Lung microvascular endothelial cell (primary cell): ENCODE data around the gene CRACDL. TPM values are rescaled to one million over a fixed set of nuclear protein-coding genes. Genes with fewer than 3 reads are reported as not detected.

Experiments used
- DNase-seq, 2 donors: peaks; one replicate each; pipeline versions ENCODE4 v3.0.0 to v3.0.0-alpha.2; 2010; ENCODE audit warnings: low read depth in 2 of 2
- total RNA-seq: library from RNA; depleted of rRNA; stranded (reverse); fragments of >200 nt; gene quantifications from 2 replicates; pipeline ENCODE4 v1.2.1, GENCODE V29; 2014

CRACDL gene
- total RNA-seq, 1 donor from 2014 or later: 0.60 TPM

DNA sequence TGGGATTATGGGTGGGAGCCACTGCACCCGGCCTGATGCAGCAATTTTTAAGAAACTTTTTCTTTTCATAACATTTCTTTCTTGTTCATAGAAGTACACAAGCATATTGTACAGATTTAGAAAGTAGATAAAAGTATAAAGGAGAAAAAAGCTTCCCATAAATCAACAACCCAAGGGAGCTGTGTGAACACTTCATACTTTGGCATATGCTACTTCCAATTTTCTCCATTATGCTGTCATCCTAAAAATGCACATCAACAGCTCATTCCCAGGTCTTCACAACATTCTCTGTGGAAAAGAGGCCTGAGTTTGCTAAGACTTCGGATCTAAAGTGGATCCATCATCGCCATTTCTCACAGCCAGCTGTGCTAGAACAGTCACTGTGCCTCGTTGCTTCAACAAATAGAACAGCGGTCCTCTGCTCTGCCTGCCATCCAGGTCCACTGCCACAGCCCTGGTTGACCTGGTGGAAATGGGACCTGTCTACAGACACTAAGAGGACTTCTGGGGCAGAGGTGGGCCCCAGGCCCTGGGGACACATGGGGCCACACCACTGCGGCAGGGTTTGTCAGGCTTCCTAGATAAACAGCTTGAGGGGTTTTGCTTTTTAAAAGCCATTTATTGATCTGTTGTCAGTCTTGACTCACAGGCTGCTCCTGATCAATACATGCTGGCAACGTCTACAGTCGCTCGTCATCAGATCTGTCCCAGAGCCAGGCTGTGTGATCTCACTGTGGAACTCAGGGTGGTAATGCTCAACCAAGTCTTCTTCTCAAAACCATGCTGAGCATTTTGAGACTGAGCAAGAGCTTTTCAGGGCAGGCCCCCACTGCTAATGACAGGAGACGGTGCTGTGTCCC, 132.4 kb downstream of the CRACDL start:
- DNase-seq: no peak

GRCh38 chr2:98802344-98802743, 133.7 kb downstream of the CRACDL start:
- no peak for DNase-seq

DNA sequence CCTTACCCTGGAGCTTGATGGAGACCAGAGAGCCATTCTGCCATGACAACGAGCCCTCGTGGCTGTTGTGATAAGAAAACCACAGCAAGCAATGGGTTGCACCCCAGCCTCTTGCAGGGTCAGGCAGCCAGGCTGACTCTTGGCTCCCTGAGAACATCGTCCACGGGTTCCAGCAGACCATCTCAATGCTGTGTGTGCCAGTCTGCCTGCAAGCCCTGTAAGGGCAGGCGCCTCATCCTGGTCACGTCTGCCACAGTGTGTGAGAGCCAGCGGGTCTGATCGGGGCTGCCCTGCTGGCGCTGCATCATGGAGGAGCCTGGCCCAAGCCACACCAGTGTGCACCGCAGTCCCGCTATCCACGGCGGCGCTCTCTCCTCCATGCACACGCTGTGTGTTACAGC, 134.1 kb downstream of the CRACDL start:
- DNase-seq: no peak

DNA sequence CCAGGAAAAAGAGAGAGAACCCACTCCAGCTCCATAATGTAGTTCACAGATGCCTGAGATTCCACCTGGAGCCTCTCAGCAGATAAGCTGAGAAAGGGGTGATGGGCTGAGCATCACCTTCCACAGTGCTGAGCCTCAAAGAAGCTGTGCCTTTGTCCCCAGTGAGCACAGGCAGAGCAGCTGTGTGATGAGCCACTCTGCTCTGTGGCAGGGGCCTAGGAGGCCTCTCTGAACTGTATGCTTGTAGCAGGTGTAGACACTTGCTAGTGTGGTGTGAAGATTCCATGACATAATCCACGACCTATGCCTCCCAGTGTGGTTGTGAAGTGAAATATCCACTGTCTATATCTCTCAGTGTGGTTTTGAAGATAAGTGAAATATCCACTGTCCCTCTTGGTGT, 134.7 kb downstream of the CRACDL start:
- DNase-seq: no peak

GRCh38 chr2:98800330-98801064, 135.5 kb downstream of the CRACDL start:
- DNase-seq: peak in 1 of 2 donors; percentile 81

GRCh38 chr2:98799375-98800329, 136.4 kb downstream of the CRACDL start:
- no peak for DNase-seq

DNA sequence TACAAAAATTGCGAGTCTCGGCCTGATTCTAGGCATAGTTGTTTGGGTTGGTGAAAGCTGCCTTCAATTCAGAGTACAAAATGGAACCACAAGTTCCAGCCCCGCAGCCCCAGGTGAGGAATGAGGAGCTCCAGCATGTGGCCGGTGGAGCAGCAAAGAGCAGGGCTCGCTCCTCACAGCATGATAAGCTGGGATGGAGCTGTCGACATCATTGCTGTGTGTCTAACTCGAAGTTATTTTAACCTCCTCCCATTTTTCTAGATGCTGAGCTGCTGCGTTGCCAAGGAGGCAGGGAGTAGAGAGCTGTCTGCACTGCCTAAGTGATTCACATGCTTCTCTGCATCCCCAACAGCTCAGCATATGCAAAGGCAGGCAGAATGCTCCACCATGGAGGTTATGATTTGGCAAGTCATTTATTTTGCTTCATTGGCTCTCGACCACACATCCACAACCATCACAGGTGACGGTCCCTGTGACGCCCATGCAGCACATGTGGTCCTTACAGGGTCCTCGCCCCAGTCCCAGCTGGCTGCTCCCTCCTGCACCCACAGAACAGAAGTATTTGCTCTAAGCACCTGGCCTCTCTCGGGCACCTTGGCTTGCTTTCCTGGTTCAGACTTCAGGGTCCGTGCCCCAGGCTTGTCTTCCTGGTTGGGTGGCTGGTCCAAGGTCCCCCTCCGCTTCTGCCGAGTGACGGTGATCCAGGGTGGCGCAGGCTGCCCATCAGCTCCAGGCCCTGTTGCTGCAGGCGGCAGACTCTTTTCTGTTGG, 139.1 kb downstream of the CRACDL start:
- no peak for DNase-seq

- peak; percentile 59 to 72 for DNase-seq
Measured at GRCh38 chr2:98795891-98796676, 139.9 kb downstream of the CRACDL start.

DNA sequence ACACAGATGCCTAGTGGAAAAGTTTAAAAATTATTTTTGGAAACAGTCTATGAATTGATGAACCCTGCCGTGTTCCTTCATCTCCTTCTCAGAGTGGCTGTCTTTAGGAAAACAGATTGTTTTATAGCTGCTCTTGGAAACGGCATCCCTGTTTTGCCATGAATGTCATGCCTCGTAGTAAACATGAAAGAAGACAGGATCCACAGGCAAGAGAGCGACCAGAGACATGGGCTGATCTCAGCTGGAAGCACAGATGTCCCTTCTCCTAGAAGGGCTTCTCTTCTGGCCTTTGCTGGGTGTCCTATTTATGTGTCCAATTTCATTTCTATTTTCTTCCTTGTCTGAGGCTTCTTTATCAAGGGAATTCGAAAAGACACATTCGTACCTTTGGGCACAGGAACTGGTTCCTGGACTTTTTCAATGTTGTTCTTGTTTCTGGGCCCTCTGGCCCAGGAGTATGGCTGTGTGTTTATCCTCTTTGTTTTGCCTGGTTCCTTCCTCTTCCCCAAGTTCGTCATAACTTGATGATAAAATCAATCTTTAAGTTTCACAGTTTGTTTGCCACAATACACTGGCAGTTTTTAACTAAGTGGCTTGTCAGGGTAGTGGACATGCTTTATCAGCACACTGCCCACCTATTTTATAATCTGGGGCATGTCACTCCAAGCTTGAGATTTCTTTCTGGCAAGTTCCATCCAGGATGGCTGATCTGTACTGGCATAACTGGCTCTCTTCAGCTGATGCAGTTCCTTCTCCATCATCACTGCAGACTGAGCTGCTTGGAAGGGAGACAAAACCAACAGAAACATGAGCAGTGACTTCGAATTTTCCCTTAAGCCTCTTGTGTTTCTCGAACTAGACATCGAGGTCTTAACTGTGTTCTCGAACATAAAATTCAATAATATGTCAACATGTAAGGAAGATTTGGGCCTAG, 141.9 kb downstream of the CRACDL start:
- DNase-seq: peak; percentile 48 to 63

GRCh38 chr2:98793275-98793674, 142.8 kb downstream of the CRACDL start:
- no peak for DNase-seq

GRCh38 chr2:98790221-98790620, 145.8 kb downstream of the CRACDL start:
- no peak for DNase-seq

DNA sequence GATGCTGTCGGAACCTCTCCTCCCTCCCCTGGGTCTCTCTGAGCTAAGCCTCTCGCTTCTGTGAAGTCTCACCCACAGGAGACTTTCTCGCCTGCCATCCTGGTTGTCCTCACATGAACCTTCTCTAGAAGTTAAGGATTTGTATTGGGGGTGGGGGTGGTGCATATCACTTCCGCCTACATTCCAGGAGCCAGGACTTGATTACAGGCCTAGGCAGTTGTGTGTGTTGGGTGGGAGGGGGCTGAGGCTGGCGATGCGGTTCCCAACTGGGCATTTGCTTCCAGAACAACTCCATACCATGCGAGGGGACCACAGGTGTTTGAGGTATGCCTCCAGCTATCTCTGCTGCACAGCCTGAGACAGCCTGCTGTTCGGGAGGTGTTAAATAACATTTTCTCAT, 148.3 kb downstream of the CRACDL start:
- no peak for DNase-seq

- no peak for DNase-seq
Measured at GRCh38 chr2:98786179-98786578, 149.8 kb downstream of the CRACDL start.

DNA sequence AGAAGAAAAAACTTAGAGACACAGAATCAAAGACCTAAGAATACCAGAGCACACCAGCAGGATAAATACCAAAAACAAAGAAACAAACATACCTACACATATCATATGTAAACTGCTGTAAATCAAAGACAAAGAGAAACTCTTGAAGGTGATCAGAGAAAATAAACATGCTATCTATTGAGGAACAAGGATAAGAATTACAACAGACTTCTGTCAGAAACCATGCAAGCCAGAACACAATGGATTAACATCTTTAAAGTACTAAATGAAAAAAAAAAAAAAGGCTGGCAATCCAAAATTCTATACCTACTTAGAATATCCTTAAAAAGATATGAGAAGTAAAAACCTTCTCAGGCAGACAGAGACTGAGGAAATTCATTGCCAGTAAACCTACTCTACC, 153.5 kb downstream of the CRACDL start:
- DNase-seq: no peak

- DNase-seq: no peak
Measured at GRCh38 chr2:98781822-98782221, 154.2 kb downstream of the CRACDL start.

GRCh38 chr2:98778741-98779483, 157.1 kb downstream of the CRACDL start:
- DNase-seq: peak in 1 of 2 donors; percentile 50

GRCh38 chr2:98778151-98778550, 157.9 kb downstream of the CRACDL start:
- DNase-seq: no peak

GRCh38 chr2:98777710-98778109, 158.3 kb downstream of the CRACDL start:
- no peak for DNase-seq
